ENCODE results near the gene AGRN.
A peak's percentile ranks its signal among the peaks of the same experiment; 100 is the strongest.

AGRN gene

GRCh38 chr1:1031659-1032235 lies 11.8 kb downstream of the AGRN start:
- H3K4me3 Mint-ChIP-seq = peak overlapping the region; percentile 73
- peaks cover 23% of the 10 kb centered on the region for H3K27me3 Mint-ChIP-seq
- H3K9me3 Mint-ChIP-seq = no peaks in the 10 kb centered on the region
- no peaks in the 10 kb centered on the region for H3K36me3 Mint-ChIP-seq
- no peak for ATAC-seq
- peak overlapping the region; percentile 69 for H3K27ac Mint-ChIP-seq
- H3K4me1 Mint-ChIP-seq = peaks cover 22% of the 10 kb centered on the region

GRCh38 chr1:1032424-1032823 lies 12.5 kb downstream of the AGRN start:
- no peaks in the 10 kb centered on the region for H3K9me3 Mint-ChIP-seq
- peak overlapping the region; percentile 69 for H3K27ac Mint-ChIP-seq
- peaks cover 18% of the 10 kb centered on the region for H3K27me3 Mint-ChIP-seq
- peak overlapping the region; percentile 73 for H3K4me3 Mint-ChIP-seq
- H3K36me3 Mint-ChIP-seq = no peaks in the 10 kb centered on the region
- ATAC-seq = peak; percentile 18
- peaks cover 28% of the 10 kb centered on the region for H3K4me1 Mint-ChIP-seq

GRCh38 chr1:1033009-1033587 lies 13.2 kb downstream of the AGRN start:
- Mint-ChIP-seq H3K4me3 (peak overlapping the region; percentile 68), H3K36me3 (no peaks in the 10 kb centered on the region), H3K4me1 (peaks cover 35% of the 10 kb centered on the region), H3K9me3 (no peaks in the 10 kb centered on the region), H3K27me3 (peaks cover 14% of the 10 kb centered on the region), H3K27ac (peak overlapping the region; percentile 69)
- ATAC-seq = peak; percentile 93

- no peaks in the 10 kb centered on the region for H3K9me3 Mint-ChIP-seq
- ATAC-seq = peak; percentile 43
- H3K4me1 Mint-ChIP-seq = peaks cover 43% of the 10 kb centered on the region
- H3K36me3 Mint-ChIP-seq = no peaks in the 10 kb centered on the region
- H3K27me3 Mint-ChIP-seq = peaks cover 14% of the 10 kb centered on the region
- peak overlapping the region; percentile 78 for H3K4me3 Mint-ChIP-seq
- H3K27ac Mint-ChIP-seq = peak overlapping the region; percentile 75
These were observed 14.0 kb downstream of the AGRN start for GRCh38 chr1:1033731-1034438.

GRCh38 chr1:1034439-1034781 lies 14.5 kb downstream of the AGRN start:
- Mint-ChIP-seq H3K27ac (peak overlapping the region; percentile 75), H3K4me3 (peak overlapping the region; percentile 78)

GRCh38 chr1:1035291-1035943 lies 15.5 kb downstream of the AGRN start:
- Mint-ChIP-seq H3K4me3 (peak overlapping the region; percentile 16), H3K4me1 (peaks cover 56% of the 10 kb centered on the region), H3K36me3 (no peaks in the 10 kb centered on the region)

More at GRCh38 chr1:1034439-1034781, 14.5 kb downstream of the AGRN start:
- Mint-ChIP-seq H3K36me3 (no peaks in the 10 kb centered on the region), H3K27me3 (peaks cover 14% of the 10 kb centered on the region), H3K4me1 (peaks cover 48% of the 10 kb centered on the region), H3K9me3 (no peaks in the 10 kb centered on the region)
- ATAC-seq = no peak

GRCh38 chr1:1037366-1038327 lies 17.7 kb downstream of the AGRN start:
- Mint-ChIP-seq H3K4me1 (peaks cover 56% of the 10 kb centered on the region), H3K9me3 (no peaks in the 10 kb centered on the region), H3K27ac (no peak overlapping the region), H3K27me3 (peaks cover 14% of the 10 kb centered on the region), H3K4me3 (no peak overlapping the region), H3K36me3 (peaks cover 6% of the 10 kb centered on the region)
- ATAC-seq = no peak

More at GRCh38 chr1:1035291-1035943, 15.5 kb downstream of the AGRN start:
- Mint-ChIP-seq H3K9me3 (no peaks in the 10 kb centered on the region), H3K27me3 (peaks cover 14% of the 10 kb centered on the region), H3K27ac (peak overlapping the region; percentile 36)
- no peak for ATAC-seq

GRCh38 chr1:1038694-1039093 lies 18.8 kb downstream of the AGRN start:
- H3K36me3 Mint-ChIP-seq = peaks cover 16% of the 10 kb centered on the region
- peak overlapping the region; percentile 60 for H3K4me3 Mint-ChIP-seq
- H3K9me3 Mint-ChIP-seq = peaks cover 4% of the 10 kb centered on the region
- ATAC-seq = peak; percentile 84
- H3K4me1 Mint-ChIP-seq = peaks cover 56% of the 10 kb centered on the region
- H3K27me3 Mint-ChIP-seq = peaks cover 14% of the 10 kb centered on the region
- H3K27ac Mint-ChIP-seq = peak overlapping the region; percentile 53

GRCh38 chr1:1039145-1039910 lies 19.4 kb downstream of the AGRN start:
- Mint-ChIP-seq H3K27ac (peak overlapping the region; percentile 53), H3K4me1 (peaks cover 54% of the 10 kb centered on the region)
- ATAC-seq = peak; percentile 31

GRCh38 chr1:1040004-1040991 lies 20.4 kb downstream of the AGRN start:
- H3K4me3 Mint-ChIP-seq = peak overlapping the region; percentile 60
- peak overlapping the region; percentile 53 for H3K27ac Mint-ChIP-seq
- peaks cover 4% of the 10 kb centered on the region for H3K9me3 Mint-ChIP-seq
- ATAC-seq = peak; percentile 59
- H3K36me3 Mint-ChIP-seq = peaks cover 32% of the 10 kb centered on the region
- peaks cover 12% of the 10 kb centered on the region for H3K27me3 Mint-ChIP-seq
- peaks cover 49% of the 10 kb centered on the region for H3K4me1 Mint-ChIP-seq

More at GRCh38 chr1:1039145-1039910, 19.4 kb downstream of the AGRN start:
- H3K27me3 Mint-ChIP-seq = peaks cover 14% of the 10 kb centered on the region
- H3K36me3 Mint-ChIP-seq = peaks cover 23% of the 10 kb centered on the region
- peaks cover 4% of the 10 kb centered on the region for H3K9me3 Mint-ChIP-seq
- peak overlapping the region; percentile 60 for H3K4me3 Mint-ChIP-seq

- no peak overlapping the region for H3K4me3 Mint-ChIP-seq
- peaks cover 4% of the 10 kb centered on the region for H3K9me3 Mint-ChIP-seq
- no peak overlapping the region for H3K27ac Mint-ChIP-seq
- ATAC-seq = no peak
- H3K4me1 Mint-ChIP-seq = peaks cover 41% of the 10 kb centered on the region
- H3K27me3 Mint-ChIP-seq = peaks cover 4% of the 10 kb centered on the region
- peaks cover 37% of the 10 kb centered on the region for H3K36me3 Mint-ChIP-seq
These were observed 21.2 kb downstream of the AGRN start for GRCh38 chr1:1041092-1041523.

GRCh38 chr1:1041873-1042272 lies 22.0 kb downstream of the AGRN start:
- H3K27ac Mint-ChIP-seq = no peak overlapping the region
- peaks cover 4% of the 10 kb centered on the region for H3K9me3 Mint-ChIP-seq
- H3K27me3 Mint-ChIP-seq = no peaks in the 10 kb centered on the region
- no peak overlapping the region for H3K4me3 Mint-ChIP-seq
- H3K4me1 Mint-ChIP-seq = peaks cover 34% of the 10 kb centered on the region
- ATAC-seq = no peak
- peaks cover 38% of the 10 kb centered on the region for H3K36me3 Mint-ChIP-seq

- Mint-ChIP-seq H3K9me3 (peaks cover 4% of the 10 kb centered on the region), H3K36me3 (peaks cover 46% of the 10 kb centered on the region), H3K4me3 (no peak overlapping the region)
These were observed 22.9 kb downstream of the AGRN start for GRCh38 chr1:1042835-1043234.

More at GRCh38 chr1:1042835-1043234, 22.9 kb downstream of the AGRN start:
- Mint-ChIP-seq H3K27me3 (no peaks in the 10 kb centered on the region), H3K4me1 (peaks cover 24% of the 10 kb centered on the region), H3K27ac (no peak overlapping the region)
- ATAC-seq = no peak

Data from stimulated activated memory B cell treated with anti-CD40 and anti-IgM and Interleukin-4, amounts not matched to agents 10 μg/mL and 1 μg/mL and 100 μg/mL, for 72 hours (primary cell).